Muscle layer of duodenum (tissue), 2 donors: Measurements from ENCODE around the gene AKT1.

Source experiments
- H3K27ac ChIP-seq: one replicate; pipeline ENCODE4 v1.7.0; 2013; ENCODE audit warnings: mild to moderate bottlenecking, low read length
- H3K27me3 ChIP-seq: one replicate; pipeline ENCODE4 v1.7.0; 2013; ENCODE audit warnings: low read depth, mild to moderate bottlenecking, control low read depth, low read length
- H3K36me3 ChIP-seq, 2 donors: one replicate each; pipeline ENCODE4 v1.7.0; 2013; ENCODE audit warnings: low read length in 2 of 2, control low read depth in 1 of 2, mild to moderate bottlenecking in 1 of 2; ENCODE audit not compliant: insufficient read depth in 2 of 2, control insufficient read depth in 1 of 2
- H3K4me1 ChIP-seq, 2 donors: one replicate each; pipeline ENCODE4 v1.7.0; 2013; ENCODE audit warnings: low read length in 2 of 2, mild to moderate bottlenecking in 2 of 2, control low read depth in 1 of 2, moderate library complexity in 1 of 2; ENCODE audit not compliant: insufficient read depth in 2 of 2, control insufficient read depth in 1 of 2
- H3K4me3 ChIP-seq, 2 donors: one replicate each; pipeline ENCODE4 v1.7.0; 2013; ENCODE audit warnings: low read length in 2 of 2, low read depth in 1 of 2, mild to moderate bottlenecking in 1 of 2
- H3K9me3 ChIP-seq, 2 donors: one replicate each; pipeline ENCODE4 v1.7.0; 2013; ENCODE audit warnings: low read length in 2 of 2, control low read depth in 1 of 2, mild to moderate bottlenecking in 1 of 2; ENCODE audit not compliant: control insufficient read depth in 1 of 2
- donor health status: healthy.

AKT1 gene

GRCh38 chr14:104745431-104745830 lies 50.1 kb downstream of the AKT1 start:
- H3K4me1 ChIP-seq, result peaks cover 19 to 20% of the 10 kb centered on the region in 2 donors
- H3K27ac ChIP-seq, result no peak overlapping the region
- H3K4me3 ChIP-seq, result no peak overlapping the region
- H3K27me3 ChIP-seq, result no peaks in the 10 kb centered on the region
- H3K36me3 ChIP-seq, result peaks cover 0 to 7% of the 10 kb centered on the region in 2 donors
- H3K9me3 ChIP-seq, result no peaks in the 10 kb centered on the region

DNA sequence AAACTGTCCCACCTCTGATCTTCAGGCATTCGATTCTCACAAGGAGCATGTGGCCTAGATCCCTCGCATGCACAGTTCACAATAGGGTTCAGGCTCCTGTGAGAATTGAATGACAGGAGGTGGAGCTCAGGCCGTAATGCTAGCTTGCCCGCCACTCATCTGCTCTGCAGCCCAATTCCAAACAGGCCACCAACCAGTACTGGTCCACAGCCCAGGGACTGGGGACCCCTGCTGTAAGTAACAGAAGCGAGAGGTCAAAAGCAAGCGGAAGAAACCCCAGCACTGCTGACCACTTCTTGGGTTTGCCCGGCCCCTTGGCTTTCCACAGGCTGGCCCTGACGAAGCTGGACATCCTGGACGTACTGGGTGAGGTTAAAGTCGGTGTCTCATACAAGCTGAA lies 51.1 kb downstream of the AKT1 start:
- H3K36me3 ChIP-seq, result peaks cover 0 to 12% of the 10 kb centered on the region in 2 donors
- no peaks in the 10 kb centered on the region for H3K27me3 ChIP-seq
- no peak overlapping the region for H3K4me3 ChIP-seq
- no peaks in the 10 kb centered on the region for H3K9me3 ChIP-seq
- H3K4me1 ChIP-seq, result peaks cover 16 to 18% of the 10 kb centered on the region in 2 donors
- H3K27ac ChIP-seq, result no peak overlapping the region

DNA sequence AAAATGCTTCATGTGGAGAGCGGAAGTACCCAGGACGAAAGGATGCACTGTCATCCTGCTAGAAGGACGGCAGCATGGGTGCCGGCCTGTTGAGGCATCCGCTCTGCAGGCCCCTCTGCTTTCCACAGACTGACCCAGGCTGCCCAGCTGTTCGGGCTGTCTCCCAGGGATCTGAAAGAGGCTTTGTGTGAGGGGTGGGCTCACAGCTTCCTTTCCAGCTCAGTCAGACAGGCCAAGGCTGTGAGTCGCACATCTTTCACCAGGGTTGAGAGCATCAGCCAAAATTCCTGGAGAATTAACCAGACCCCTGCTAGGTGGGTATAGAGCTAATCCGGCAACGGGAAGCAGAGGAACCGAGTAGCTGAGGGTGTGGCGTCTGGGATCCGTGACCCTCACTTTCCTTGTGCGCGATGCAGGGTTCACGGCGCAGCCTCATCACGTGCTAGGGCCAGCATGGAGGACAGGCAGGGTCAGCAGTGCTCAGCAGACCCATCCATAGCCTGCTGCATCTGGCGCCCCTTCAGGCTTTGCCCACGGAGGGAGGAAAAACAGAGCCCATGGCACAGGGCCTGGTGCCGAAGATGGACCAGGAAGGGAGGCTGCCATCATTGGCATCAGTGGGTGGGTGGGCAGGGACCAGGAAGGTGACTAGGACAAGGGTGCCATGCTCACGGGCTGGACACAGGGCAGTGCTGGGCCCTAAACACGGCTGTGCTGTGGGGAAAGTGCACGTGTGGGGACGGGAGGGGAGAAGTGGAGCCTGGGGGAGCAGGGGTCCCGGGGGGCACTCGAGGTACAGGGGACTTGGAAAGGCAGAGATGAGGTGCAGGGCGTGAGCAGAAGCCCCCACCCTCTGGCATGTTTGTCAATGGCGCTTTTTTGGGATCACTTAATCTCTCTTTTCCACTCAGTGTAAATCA lies 51.8 kb downstream of the AKT1 start:
- Histone ChIP-seq H3K4me1 (peaks cover 9 to 10% of the 10 kb centered on the region in 2 donors), H3K36me3 (peaks cover 0 to 12% of the 10 kb centered on the region in 2 donors), H3K27ac (no peak overlapping the region), H3K27me3 (no peaks in the 10 kb centered on the region), H3K4me3 (no peak overlapping the region), H3K9me3 (no peaks in the 10 kb centered on the region)

DNA sequence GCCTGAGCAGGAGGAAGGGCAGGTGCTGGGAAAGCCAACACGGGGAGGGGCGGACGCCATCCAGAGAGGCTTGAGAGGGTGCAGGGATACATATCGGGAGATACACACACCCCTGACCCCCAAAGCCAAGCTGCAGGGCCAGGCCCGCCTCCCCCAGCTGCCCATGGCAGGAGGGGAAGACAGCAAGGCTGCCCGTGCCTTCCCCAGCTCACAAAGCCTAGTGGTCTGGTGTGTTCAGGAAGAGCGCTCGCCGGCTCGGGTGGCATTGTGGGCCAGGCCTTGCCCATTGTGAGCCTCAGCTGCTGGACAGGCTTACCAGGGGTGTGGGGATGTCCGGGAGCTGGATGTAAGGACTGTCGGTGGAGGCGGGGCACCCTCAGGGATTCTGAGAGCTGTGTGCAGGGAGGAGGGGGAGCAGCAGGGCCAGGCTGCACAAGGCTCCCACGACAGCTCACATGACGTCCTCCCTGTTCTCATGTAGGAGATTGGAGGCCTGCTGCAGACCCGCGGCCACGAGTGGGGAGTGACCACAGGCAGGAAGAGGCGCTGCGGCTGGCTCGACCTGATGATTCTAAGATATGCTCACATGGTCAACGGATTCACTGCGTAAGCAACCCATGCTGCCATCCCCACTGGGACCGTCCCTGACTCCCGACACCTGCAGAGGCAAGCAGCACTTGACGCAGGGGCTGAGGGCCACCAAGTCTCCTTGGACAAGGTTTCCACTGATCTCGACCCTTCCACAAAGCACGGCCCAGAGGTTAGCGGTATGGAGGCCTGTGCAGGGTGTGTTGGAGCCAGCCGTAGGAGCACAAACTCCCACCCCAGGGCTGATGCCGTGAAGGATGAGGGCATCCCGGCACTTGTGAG lies 52.7 kb downstream of the AKT1 start:
- Histone ChIP-seq H3K9me3 (no peaks in the 10 kb centered on the region), H3K4me3 (no peak overlapping the region), H3K27ac (no peak overlapping the region), H3K36me3 (peaks cover 0 to 12% of the 10 kb centered on the region in 2 donors), H3K27me3 (no peaks in the 10 kb centered on the region), H3K4me1 (peaks cover 7 to 9% of the 10 kb centered on the region in 2 donors)

GRCh38 chr14:104741803-104742251 lies 53.7 kb downstream of the AKT1 start:
- peaks cover 4 to 9% of the 10 kb centered on the region in 2 donors for H3K4me1 ChIP-seq
- no peaks in the 10 kb centered on the region for H3K9me3 ChIP-seq

GRCh38 chr14:104741108-104741802 lies 54.3 kb downstream of the AKT1 start:
- peaks cover 0 to 5% of the 10 kb centered on the region in 2 donors for H3K4me1 ChIP-seq
- peaks cover 0 to 12% of the 10 kb centered on the region in 2 donors for H3K36me3 ChIP-seq
- H3K27me3 ChIP-seq, result no peaks in the 10 kb centered on the region
- no peak overlapping the region for H3K27ac ChIP-seq
- no peak overlapping the region for H3K4me3 ChIP-seq
- H3K9me3 ChIP-seq, result no peaks in the 10 kb centered on the region

More at GRCh38 chr14:104741803-104742251, 53.7 kb downstream of the AKT1 start:
- Histone ChIP-seq H3K27me3 (no peaks in the 10 kb centered on the region), H3K36me3 (peaks cover 0 to 12% of the 10 kb centered on the region in 2 donors), H3K27ac (no peak overlapping the region), H3K4me3 (no peak overlapping the region)

DNA sequence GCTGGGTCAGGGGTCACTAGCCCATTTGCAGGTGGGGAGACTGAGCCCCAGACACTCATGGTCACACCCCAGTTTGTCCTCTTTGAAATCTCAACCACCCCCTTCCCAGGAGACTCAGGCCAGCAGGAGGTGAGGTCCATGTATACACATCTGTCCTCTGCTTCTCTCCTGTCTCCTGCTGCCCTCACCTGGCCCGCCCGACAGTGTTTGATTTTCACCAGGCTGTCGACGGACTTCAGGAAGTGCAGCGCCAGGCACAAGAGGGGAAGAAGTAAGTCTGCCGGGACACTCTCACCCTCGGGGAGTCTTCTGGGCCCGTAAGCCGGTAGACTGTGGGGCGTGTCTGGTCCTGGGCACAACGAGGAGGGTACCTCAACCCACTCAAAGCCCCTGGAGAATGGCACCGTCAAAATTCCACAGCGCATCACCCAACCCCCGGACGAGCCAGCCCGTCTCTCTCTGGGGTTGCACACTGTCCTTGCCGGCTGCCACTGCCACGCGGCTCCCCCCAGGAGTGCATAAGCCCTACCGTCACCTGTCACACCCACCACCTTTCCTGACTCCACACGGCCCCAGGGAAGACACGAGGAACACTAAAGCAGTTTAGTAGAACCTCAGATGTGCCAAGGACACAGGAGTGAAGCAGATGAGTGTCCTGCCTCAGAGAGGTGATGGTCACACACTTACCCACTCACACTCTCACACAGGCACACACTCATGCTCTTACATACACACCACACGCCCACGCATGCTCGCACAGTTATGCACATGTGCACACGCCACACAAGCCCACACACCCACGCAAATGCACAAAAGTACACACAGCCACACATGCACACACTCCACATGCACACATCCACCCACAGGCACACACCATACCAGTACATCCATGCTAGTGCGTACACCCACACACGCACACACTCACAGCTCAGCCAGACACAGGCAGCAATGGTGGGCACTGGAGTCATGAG lies 55.7 kb downstream of the AKT1 start:
- peaks cover 0 to 12% of the 10 kb centered on the region in 2 donors for H3K36me3 ChIP-seq
- no peak overlapping the region for H3K27ac ChIP-seq
- H3K4me3 ChIP-seq, result no peak overlapping the region
- peaks cover 0 to 16% of the 10 kb centered on the region in 2 donors for H3K4me1 ChIP-seq
- H3K9me3 ChIP-seq, result no peaks in the 10 kb centered on the region
- H3K27me3 ChIP-seq, result no peaks in the 10 kb centered on the region

DNA sequence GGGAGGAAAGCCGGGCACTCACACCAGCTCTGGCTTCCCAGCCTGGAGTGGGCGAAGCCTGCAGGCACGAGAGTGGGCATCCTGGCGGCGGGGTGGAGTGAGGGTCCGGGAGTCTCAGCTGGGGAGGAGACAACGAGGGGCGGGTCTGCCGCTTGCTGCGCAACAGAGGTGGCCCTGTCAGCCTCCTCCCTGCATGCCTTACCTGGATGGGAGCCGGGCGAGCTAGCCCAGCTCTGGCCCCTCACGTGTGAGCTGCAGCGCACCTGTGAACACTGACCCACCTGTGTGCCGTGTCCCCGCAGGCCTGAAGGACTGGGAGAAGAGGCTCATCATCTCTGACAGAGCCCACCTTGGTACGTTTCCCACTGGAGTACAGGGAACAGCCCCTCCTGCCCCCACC lies 56.5 kb downstream of the AKT1 start:
- H3K9me3 ChIP-seq, result no peaks in the 10 kb centered on the region
- H3K27ac ChIP-seq, result no peak overlapping the region
- peaks cover 0 to 12% of the 10 kb centered on the region in 2 donors for H3K36me3 ChIP-seq
- no peaks in the 10 kb centered on the region for H3K27me3 ChIP-seq
- H3K4me1 ChIP-seq, result peaks cover 0 to 16% of the 10 kb centered on the region in 2 donors
- H3K4me3 ChIP-seq, result no peak overlapping the region

DNA sequence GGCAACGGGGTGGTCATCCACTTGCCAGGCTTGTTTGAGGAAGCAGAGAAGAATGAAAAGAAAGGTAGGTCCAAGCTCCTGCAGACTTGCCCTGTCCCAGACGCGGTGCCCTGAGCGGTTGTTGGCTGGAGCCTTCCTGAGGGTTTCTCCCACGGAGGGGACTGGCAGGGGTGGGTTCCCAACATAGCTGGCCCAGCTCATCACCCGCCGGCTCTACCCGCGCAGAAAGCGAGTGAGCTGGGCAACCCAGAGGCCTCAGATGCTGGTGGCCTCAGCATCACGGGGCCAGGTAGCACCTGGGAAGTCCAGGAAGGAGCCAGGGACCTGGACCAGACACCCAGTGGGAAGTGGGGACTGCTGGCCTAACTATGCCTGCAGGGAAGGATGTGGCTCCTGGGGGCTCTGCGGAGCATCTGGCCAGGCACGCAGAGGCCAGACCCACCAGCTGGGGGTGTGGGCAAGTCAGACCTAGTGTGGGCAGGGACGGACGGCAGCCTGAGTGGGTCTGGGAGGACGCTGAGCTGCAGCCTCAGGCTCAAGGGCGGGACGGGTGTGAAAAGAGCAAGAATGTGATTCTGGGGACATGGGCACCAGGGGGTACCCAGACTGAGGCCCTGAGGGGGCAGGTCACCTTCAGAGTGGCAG lies 57.1 kb downstream of the AKT1 start:
- Histone ChIP-seq H3K27me3 (no peaks in the 10 kb centered on the region), H3K36me3 (peaks cover 0 to 12% of the 10 kb centered on the region in 2 donors), H3K27ac (no peak overlapping the region), H3K4me1 (peaks cover 0 to 16% of the 10 kb centered on the region in 2 donors), H3K4me3 (no peak overlapping the region), H3K9me3 (no peaks in the 10 kb centered on the region)
